H9 (cell line): ENCODE results near the gene SPEF2. TPM values are rescaled to one million over a fixed set of nuclear protein-coding genes. Genes with fewer than 3 reads are reported as not detected.

Experiments used
- DNase-seq: peaks from one replicate; pipeline ENCODE4 v3.0.0-alpha.2; 2017
- H2AFZ ChIP-seq: one replicate; pipeline ENCODE4 v1.6.1; 2013; ENCODE audit warnings: mild to moderate bottlenecking, low read length, control low read depth, moderate library complexity
- H2AK5ac ChIP-seq: 2 replicates; pipeline ENCODE4 v1.6.1; 2013; ENCODE audit warnings: low read length, control low read depth, mixed read lengths; ENCODE audit not compliant: insufficient read length
- H2BK120ac ChIP-seq: one replicate; pipeline ENCODE4 v1.6.1; 2013; ENCODE audit warnings: low read depth, mild to moderate bottlenecking, low read length, control low read depth, inconsistent platforms; ENCODE audit not compliant: poor library complexity, severe bottlenecking
- H2BK12ac ChIP-seq: 2 replicates; pipeline ENCODE4 v1.6.1; 2013; ENCODE audit warnings: low read length, control low read depth, mixed read lengths, low read depth; ENCODE audit not compliant: insufficient read length
- H2BK15ac ChIP-seq: 2 replicates; pipeline ENCODE4 v1.6.1; 2013; ENCODE audit warnings: low read depth, low read length, control low read depth
- H2BK20ac ChIP-seq: one replicate; pipeline ENCODE4 v1.6.1; 2013; ENCODE audit warnings: low read depth, mild to moderate bottlenecking, low read length, control low read depth, inconsistent platforms; ENCODE audit not compliant: poor library complexity, severe bottlenecking
- H2BK5ac ChIP-seq: 2 replicates; pipeline ENCODE4 v1.6.1; 2013; ENCODE audit warnings: low read length, control low read depth, mixed read lengths; ENCODE audit not compliant: insufficient read length
- H3K14ac ChIP-seq: 2 replicates; pipeline ENCODE4 v1.6.1; 2013; ENCODE audit warnings: low read length, control low read depth; ENCODE audit not compliant: insufficient read depth
- H3K18ac ChIP-seq: 2 replicates; pipeline ENCODE4 v1.6.1; 2013; ENCODE audit warnings: low read depth, mild to moderate bottlenecking, mixed read lengths, low read length, control low read depth; ENCODE audit not compliant: insufficient read length
- H3K23ac ChIP-seq: 2 replicates; pipeline ENCODE4 v1.6.1; 2013; ENCODE audit warnings: low read length, control low read depth, mixed read lengths, low read depth; ENCODE audit not compliant: insufficient read length
- H3K23me2 ChIP-seq: 2 replicates; pipeline ENCODE4 v1.6.1; 2013; ENCODE audit warnings: low read depth, mild to moderate bottlenecking, mixed read lengths, low read length, control low read depth; ENCODE audit not compliant: insufficient read length, poor library complexity, severe bottlenecking
- H3K27ac ChIP-seq: 2 replicates; pipeline ENCODE4 v1.5.1; 2013; ENCODE audit warnings: low read length, control low read depth, mixed read lengths, low read depth; ENCODE audit not compliant: insufficient read length
- H3K27me3 ChIP-seq: 2 replicates; pipeline ENCODE4 v1.6.1; 2013; ENCODE audit warnings: low read length, control low read depth, inconsistent platforms; ENCODE audit not compliant: insufficient read depth
- H3K4ac ChIP-seq: 2 replicates; pipeline ENCODE4 v1.6.1; 2013; ENCODE audit warnings: low read depth, mild to moderate bottlenecking, control low read depth, inconsistent platforms, low read length, moderate library complexity
- H3K4me1 ChIP-seq: 2 replicates; pipeline ENCODE4 v1.6.1; 2013; ENCODE audit warnings: low read length, control low read depth, inconsistent platforms; ENCODE audit not compliant: insufficient read depth
- H3K4me2 ChIP-seq: 2 replicates; pipeline ENCODE4 v1.6.1; 2013; ENCODE audit warnings: low read length, control low read depth, mixed read lengths; ENCODE audit not compliant: insufficient read length, insufficient read depth
- H3K56ac ChIP-seq: 2 replicates; pipeline ENCODE4 v1.6.1; 2013; ENCODE audit warnings: low read depth, mild to moderate bottlenecking, mixed read lengths, low read length, control low read depth; ENCODE audit not compliant: insufficient read length
- H3K79me1 ChIP-seq: 2 replicates; pipeline ENCODE4 v1.6.1; 2013; ENCODE audit warnings: low read depth, mild to moderate bottlenecking, moderate library complexity, low read length, control low read depth, inconsistent platforms; ENCODE audit not compliant: insufficient read depth, poor library complexity, severe bottlenecking
- H3K79me2 ChIP-seq: 2 replicates; pipeline ENCODE4 v1.6.1; 2013; ENCODE audit warnings: low read length, control low read depth, inconsistent platforms; ENCODE audit not compliant: insufficient read depth
- H3K9ac ChIP-seq: 2 replicates; pipeline ENCODE4 v1.6.1; 2013; ENCODE audit warnings: low read length, control low read depth, mixed read lengths; ENCODE audit not compliant: insufficient read length; ENCODE audit errors: extremely low read depth
- H3K9me3 ChIP-seq: one replicate; pipeline ENCODE4 v1.6.1; 2013; ENCODE audit warnings: low read depth, low read length, inconsistent platforms; ENCODE audit not compliant: control insufficient read depth
- H3T11ph ChIP-seq: one replicate; pipeline ENCODE4 v1.6.1; 2013; ENCODE audit warnings: mild to moderate bottlenecking, low read length, control low read depth, inconsistent platforms
- H4K20me1 ChIP-seq: one replicate; pipeline ENCODE4 v1.6.1; 2013; ENCODE audit not compliant: control insufficient read depth, insufficient read length, insufficient read depth
- H4K5ac ChIP-seq: 2 replicates; pipeline ENCODE4 v1.6.1; 2013; ENCODE audit warnings: low read depth, mild to moderate bottlenecking, mixed read lengths, low read length, control low read depth; ENCODE audit not compliant: insufficient read length
- H4K8ac ChIP-seq: replicated peaks from 2 replicates; pipeline ENCODE4 v1.6.1; 2013; ENCODE audit warnings: low read length, control low read depth, mixed read lengths, low read depth; ENCODE audit not compliant: insufficient read length
- H4K91ac ChIP-seq: 2 replicates; pipeline ENCODE4 v1.6.1; 2013; ENCODE audit warnings: low read depth, mild to moderate bottlenecking, moderate library complexity, mixed read lengths, low read length, control low read depth; ENCODE audit not compliant: insufficient read length
- H3K27ac Mint-ChIP-seq, 3 experiments: 2 replicates in 2 of 3; 3 replicates in 1 of 3; pipeline ENCODE4 v1.8.0; 2020 to 2021; ENCODE audit warnings: mixed read lengths in 3 of 3, mild to moderate bottlenecking in 1 of 3, moderate library complexity in 1 of 3
- H3K27me3 Mint-ChIP-seq: 2 replicates; pipeline ENCODE4 v1.8.0; 2021; ENCODE audit warnings: low read depth, mild to moderate bottlenecking, moderate library complexity, mixed read lengths
- H3K36me3 Mint-ChIP-seq, 3 experiments: 2 replicates in 2 of 3; 3 replicates in 1 of 3; pipeline ENCODE4 v1.8.0; 2020 to 2021; ENCODE audit warnings: low read depth in 3 of 3, mixed read lengths in 3 of 3; ENCODE audit not compliant: insufficient read depth in 1 of 3
- H3K4me1 Mint-ChIP-seq, 2 experiments: 2 replicates each; pipeline ENCODE4 v1.8.0; 2020; ENCODE audit warnings: mixed read lengths in 2 of 2
- H3K4me3 Mint-ChIP-seq, 2 experiments: 2 replicates in 1 of 2; 3 replicates in 1 of 2; pipeline ENCODE4 v1.8.0; 2020 to 2021; ENCODE audit warnings: mild to moderate bottlenecking in 2 of 2, mixed read lengths in 2 of 2, moderate library complexity in 1 of 2
- H3K9me3 Mint-ChIP-seq, 2 experiments: 2 replicates in 1 of 2; 3 replicates in 1 of 2; pipeline ENCODE4 v1.8.0; 2020; ENCODE audit warnings: mild to moderate bottlenecking in 2 of 2, mixed read lengths in 2 of 2, moderate library complexity in 1 of 2
- CTCF ChIP-seq: fragments of 200-600 bp; sonication (generic); conservative IDR thresholded peaks from 3 replicates; pipeline ENCODE4 v1.8.0; 2021; ENCODE audit warnings: antibody characterized with exemption, mild to moderate bottlenecking
- WGBS: extraction: QIAGEN DNeasy Blood & Tissue Kit; methylation state at CpG from one replicate; pipeline ENCODE4 v1.1.7; 2013; ENCODE audit warnings: missing lambda C conversion rate, low lambda C conversion rate, mixed read lengths; ENCODE audit not compliant: insufficient read length; ENCODE audit errors: extremely low coverage; 5-methylcytosine and 5-hydroxymethylcytosine counted together
- total RNA-seq: library from RNA; stranded (reverse); gene quantifications from 2 replicates; pipeline ENCODE4 v1.2.1, GENCODE V29; 2021

SPEF2 gene
- total RNA-seq, 1 experiment from 2014 or later, result 1.0 TPM

- Histone ChIP-seq H2AK5ac (no peak overlapping the region), H2BK20ac (no peak overlapping the region), H4K8ac (no peak overlapping the region), H3K27ac (no peak overlapping the region), H3K27me3 (no peaks in the 10 kb centered on the region), H2BK12ac (no peak overlapping the region), H3K4ac (no peak overlapping the region), H3T11ph (no peak overlapping the region), H2BK120ac (no peak overlapping the region), H3K79me1 (no peaks in the 10 kb centered on the region), H3K4me2 (no peak overlapping the region), H3K14ac (no peak overlapping the region), H3K9me3 (no peaks in the 10 kb centered on the region), H4K20me1 (no peaks in the 10 kb centered on the region), H4K5ac (no peak overlapping the region), H3K56ac (no peak overlapping the region), H3K23ac (no peak overlapping the region), H2AFZ (no peak overlapping the region), H3K23me2 (no peaks in the 10 kb centered on the region), H3K4me1 (no peaks in the 10 kb centered on the region), H2BK5ac (no peak overlapping the region), H2BK15ac (no peak overlapping the region), H4K91ac (no peak overlapping the region), H3K18ac (no peak overlapping the region), H3K9ac (no peak overlapping the region), H3K79me2 (no peaks in the 10 kb centered on the region)
- Mint-ChIP-seq H3K9me3 (no peaks in the 10 kb centered on the region), H3K27me3 (peaks cover 16% of the 10 kb centered on the region), H3K27ac (no peak overlapping the region), H3K36me3 (no peaks in the 10 kb centered on the region; a peak in 1 of 7 replicates), H3K4me3 (no peak overlapping the region), H3K4me1 (no peaks in the 10 kb centered on the region)
- no peak for TF ChIP-seq CTCF
- WGBS, result no CpG with 5 or more reads among the region's 3 CpGs
- DNase-seq, result no peak
Observed at GRCh38 chr5:35826056-35826455, 208.4 kb downstream of the SPEF2 start.
